SK-N-SH (cell line): Measurements from ENCODE around the gene CAMK4.

Experiments used
- CHD2 ChIP-seq: fragments of 150-350 bp; IDR thresholded peaks from 2 replicates; pipeline ENCODE4 v1.6.1; 2018; ENCODE audit warnings: low read length; ENCODE audit not compliant: partially characterized antibody
- CTCF ChIP-seq: fragments of 200-600 bp; sonication (generic); IDR thresholded peaks from 2 replicates; pipeline ENCODE4 v1.6.1; 2017; ENCODE audit warnings: antibody characterized with exemption, mild to moderate bottlenecking, moderate library complexity
- FOXM1 ChIP-seq: IDR thresholded peaks from 2 replicates; pipeline ENCODE4 v1.4.0; 2012; ENCODE audit warnings: low read depth, mild to moderate bottlenecking
- GABPA ChIP-seq: IDR thresholded peaks from 2 replicates; pipeline ENCODE4 v1.4.0; 2012; ENCODE audit warnings: low read depth, mild to moderate bottlenecking
- POLR2AphosphoS5 ChIP-seq: IDR thresholded peaks from 2 replicates; pipeline ENCODE4 v1.6.1; 2012; ENCODE audit warnings: low read depth, low read length
- TAF1 ChIP-seq: IDR thresholded peaks from 2 replicates; pipeline ENCODE4 v1.6.1; 2012; ENCODE audit warnings: low read depth, mild to moderate bottlenecking, low read length, moderate library complexity, borderline replicate concordance
- USF1 ChIP-seq: IDR thresholded peaks from 2 replicates; pipeline ENCODE4 v1.4.0; 2012; ENCODE audit warnings: low read depth, borderline replicate concordance
- USF2 ChIP-seq: fragments of 150-350 bp; IDR thresholded peaks from 2 replicates; pipeline ENCODE4 v1.6.1; 2017; ENCODE audit warnings: antibody characterized with exemption, low read length, low read depth, borderline replicate concordance
- ZBTB33 ChIP-seq: IDR thresholded peaks from 2 replicates; pipeline ENCODE4 v1.4.0; 2012; ENCODE audit warnings: low read depth, borderline replicate concordance

GRCh38 chr5:111295649-111296048 lies 71.5 kb downstream of the CAMK4 start:
- TF ChIP-seq USF2 (no peak), CTCF (no peak), GABPA (no peak), TAF1 (no peak), USF1 (no peak), POLR2AphosphoS5 (no peak), ZBTB33 (no peak), CHD2 (no peak), FOXM1 (no peak)
